CD4-positive, alpha-beta T cell (primary cell): ENCODE results near the gene SLC35E2B. TPM values are rescaled to one million over a fixed set of nuclear protein-coding genes. Genes with fewer than 3 reads are reported as not detected.
A peak's percentile ranks its signal among the peaks of the same experiment; 100 is the strongest.

Experiments
- ATAC-seq: fragments of 200-7000 bp; cut with Tn5 transposase; one replicate; pipeline ENCODE4 v1.10.0; 2022; ENCODE audit warnings: mild to moderate bottlenecking; ENCODE audit not compliant: poor library complexity
- CTCF ChIA-PET: fragments of 350-600 bp; sonication (Branson Sonifier 250); formaldehyde crosslinking; loops from one replicate; lab custom pipeline; 2021; ENCODE audit warnings: antibody characterized with exemption, inconsistent platforms; lab: Charles Lee
- POLR2A ChIA-PET: fragments of 350-600 bp; sonication (Branson Sonifier 250); formaldehyde crosslinking; loops from one replicate; lab custom pipeline; 2021; ENCODE audit warnings: antibody characterized with exemption, inconsistent platforms; lab: Charles Lee
- DNase-seq, 14 experiments: peaks; one replicate each; pipeline ENCODE4 v3.0.0-alpha.2; 2013 to 2020; ENCODE audit warnings: mixed read lengths in 2 of 14
- H3K27ac ChIP-seq, 2 donors: one replicate each; pipeline versions ENCODE4 v1.5.1 to v1.7.0; 2013; ENCODE audit warnings: low read length in 2 of 2, low read depth in 1 of 2, mild to moderate bottlenecking in 1 of 2
- H3K27me3 ChIP-seq, 2 experiments: 1 replicate in 1 of 2; 2 replicates in 1 of 2; pipeline versions ENCODE4 v1.6.1 to v1.7.0; 2013; ENCODE audit warnings: low read length in 2 of 2, control low read depth in 1 of 2, mild to moderate bottlenecking in 1 of 2, moderate library complexity in 1 of 2; ENCODE audit not compliant: insufficient read depth in 2 of 2, control insufficient read depth in 1 of 2
- H3K36me3 ChIP-seq: one replicate; pipeline ENCODE4 v1.6.1; 2013; ENCODE audit warnings: low read length, control low read depth; ENCODE audit not compliant: insufficient read depth
- H3K4me1 ChIP-seq: one replicate; pipeline ENCODE4 v1.6.1; 2013; ENCODE audit warnings: low read length, control low read depth; ENCODE audit not compliant: insufficient read depth
- H3K4me3 ChIP-seq: one replicate; pipeline ENCODE4 v1.5.1; 2013; ENCODE audit warnings: mild to moderate bottlenecking, low read length, moderate library complexity
- H3K9me3 ChIP-seq, 2 experiments: 1 replicate in 1 of 2; 2 replicates in 1 of 2; pipeline versions ENCODE4 v1.6.1 to v1.7.0; 2013; ENCODE audit warnings: low read length in 2 of 2, mild to moderate bottlenecking in 2 of 2, control low read depth in 1 of 2, moderate library complexity in 1 of 2; ENCODE audit not compliant: control insufficient read depth in 1 of 2, insufficient read depth in 1 of 2
- H3K27ac Mint-ChIP-seq: one replicate; pipeline ENCODE4 v1.8.0; 2020; ENCODE audit warnings: mixed read lengths
- H3K27me3 Mint-ChIP-seq: one replicate; pipeline ENCODE4 v1.8.0; 2021; ENCODE audit warnings: mixed read lengths
- H3K36me3 Mint-ChIP-seq: one replicate; pipeline ENCODE4 v1.8.0; 2021; ENCODE audit warnings: low read depth, mixed read lengths
- H3K4me1 Mint-ChIP-seq: one replicate; pipeline ENCODE4 v1.8.0; 2021; ENCODE audit warnings: low read depth, mixed read lengths
- H3K4me3 Mint-ChIP-seq: one replicate; pipeline ENCODE4 v1.8.0; 2020; ENCODE audit warnings: mild to moderate bottlenecking, mixed read lengths
- H3K9me3 Mint-ChIP-seq: one replicate; pipeline ENCODE4 v1.8.0; 2020; ENCODE audit warnings: mixed read lengths
- intact Hi-C, 2 experiments: fragments of 100-400 bp; cut with DNase I in 1 of 2; cut with micrococcal nuclease in 1 of 2; formaldehyde crosslinking; loops; one replicate each; pipeline versions ENCODE4 v1.15.1 to v1.9.0; 2023 to 2025; cut with DNase I, micrococcal nuclease
- total RNA-seq, 174 experiments: library from RNA in 2 of 174; stranded (reverse) in 2 of 174; gene quantifications; one replicate each; pipeline ENCODE4 v1.2.3 and lab custom pipeline; 2021 to 2026
- TF ChIP-seq, protein P1 (sequence below): fragments of 200-600 bp; IDR thresholded peaks from one replicate; pipeline ENCODE4 v1.8.0; 2022; ENCODE audit warnings: antibody characterized with exemption, mild to moderate bottlenecking

Gene SLC35E2B
- total RNA-seq, 2 experiments from 2014 or later: 43.9 to 45.3 TPM

DNA sequence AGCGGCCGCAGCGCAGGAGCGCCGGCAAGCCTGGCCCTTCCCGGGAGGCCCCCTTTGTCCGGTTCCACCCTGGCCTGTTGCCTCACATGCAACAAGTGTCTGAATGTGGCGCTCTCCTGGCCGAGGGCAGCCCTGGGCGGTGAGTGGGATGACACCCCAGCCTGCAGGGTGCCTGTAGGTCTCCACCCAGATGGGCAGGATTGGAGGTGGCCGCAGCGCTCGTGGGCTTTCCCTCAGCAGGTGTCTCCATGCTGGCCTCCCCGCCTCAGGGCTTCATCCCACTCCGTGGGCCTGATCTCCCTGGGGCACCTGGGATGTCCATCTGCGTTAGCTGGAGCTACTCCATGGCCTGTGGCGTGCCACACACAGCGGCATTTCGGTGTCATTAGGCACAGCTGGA, 75.8 kb downstream of the SLC35E2B start:
- Histone ChIP-seq H3K27me3 (no peaks in the 10 kb centered on the region), H3K36me3 (no peaks in the 10 kb centered on the region), H3K27ac (no peak overlapping the region), H3K9me3 (no peaks in the 10 kb centered on the region), H3K4me1 (peaks cover 32% of the 10 kb centered on the region), H3K4me3 (peak overlapping the region; percentile 45)
- ChIA-PET CTCF (no interaction called here), POLR2A (interaction anchor here (4.3 kb wide), 1 partner anchor 13 kb away, joined by 137 read pairs; the partner anchor contains the start of gene MMP23B)
- Mint-ChIP-seq H3K9me3 (no peaks in the 10 kb centered on the region), H3K27me3 (no peaks in the 10 kb centered on the region), H3K4me3 (peak overlapping the region; percentile 92), H3K27ac (peak overlapping the region; percentile 79), H3K36me3 (peaks cover 21% of the 10 kb centered on the region), H3K4me1 (peaks cover 28% of the 10 kb centered on the region)
- intact Hi-C loops: loop anchor here in 1 of 2 experiments (5.0 kb wide), 2 partner anchors 105 to 290 kb away; partner anchors contain the start of gene ATAD3A
- TF ChIP-seq, protein P1, sequence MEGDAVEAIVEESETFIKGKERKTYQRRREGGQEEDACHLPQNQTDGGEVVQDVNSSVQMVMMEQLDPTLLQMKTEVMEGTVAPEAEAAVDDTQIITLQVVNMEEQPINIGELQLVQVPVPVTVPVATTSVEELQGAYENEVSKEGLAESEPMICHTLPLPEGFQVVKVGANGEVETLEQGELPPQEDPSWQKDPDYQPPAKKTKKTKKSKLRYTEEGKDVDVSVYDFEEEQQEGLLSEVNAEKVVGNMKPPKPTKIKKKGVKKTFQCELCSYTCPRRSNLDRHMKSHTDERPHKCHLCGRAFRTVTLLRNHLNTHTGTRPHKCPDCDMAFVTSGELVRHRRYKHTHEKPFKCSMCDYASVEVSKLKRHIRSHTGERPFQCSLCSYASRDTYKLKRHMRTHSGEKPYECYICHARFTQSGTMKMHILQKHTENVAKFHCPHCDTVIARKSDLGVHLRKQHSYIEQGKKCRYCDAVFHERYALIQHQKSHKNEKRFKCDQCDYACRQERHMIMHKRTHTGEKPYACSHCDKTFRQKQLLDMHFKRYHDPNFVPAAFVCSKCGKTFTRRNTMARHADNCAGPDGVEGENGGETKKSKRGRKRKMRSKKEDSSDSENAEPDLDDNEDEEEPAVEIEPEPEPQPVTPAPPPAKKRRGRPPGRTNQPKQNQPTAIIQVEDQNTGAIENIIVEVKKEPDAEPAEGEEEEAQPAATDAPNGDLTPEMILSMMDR: no peak
- ATAC-seq: no peak
- peak in 1 of 14 experiments; percentile 44 for DNase-seq

DNA sequence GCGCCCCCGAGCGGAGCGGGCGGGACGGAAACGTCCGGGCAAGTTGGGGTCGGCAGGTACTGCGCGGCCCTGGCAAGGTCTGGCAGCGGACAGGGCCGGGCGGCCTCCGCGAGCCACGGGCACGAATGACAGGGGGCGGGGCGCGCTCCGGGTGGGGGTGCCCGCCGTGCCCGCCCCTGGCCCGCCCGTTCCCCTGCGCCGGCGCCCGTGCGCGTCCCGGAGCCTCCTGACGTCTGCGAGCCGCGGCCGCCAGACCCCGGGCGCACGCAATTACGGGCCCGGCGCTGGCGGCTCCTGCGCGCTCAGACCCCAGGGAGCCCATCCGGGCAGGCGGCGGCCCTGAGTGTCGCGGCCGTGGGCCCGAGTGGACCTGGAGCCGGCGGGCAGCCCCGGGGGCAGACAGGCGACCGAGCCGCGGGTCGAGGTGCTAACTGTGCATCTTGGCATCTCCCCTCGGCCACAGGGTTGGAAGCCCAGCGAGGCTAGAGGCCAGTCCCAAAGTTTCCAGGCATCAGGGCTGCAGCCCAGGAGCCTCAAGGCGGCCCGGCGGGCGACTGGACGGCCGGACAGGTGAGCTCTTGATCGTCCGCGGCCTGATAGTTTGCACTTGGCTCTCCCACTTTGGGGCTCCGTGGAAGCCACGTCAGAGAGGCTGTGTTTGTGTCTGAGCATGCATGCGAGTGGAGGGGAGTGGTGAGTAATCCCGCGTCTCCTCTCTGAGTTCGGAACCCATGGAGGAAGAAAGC, 76.4 kb downstream of the SLC35E2B start:
- no peaks in the 10 kb centered on the region for H3K36me3 ChIP-seq
- no peaks in the 10 kb centered on the region for H3K9me3 ChIP-seq
- TF ChIP-seq, protein P1: no peak
- ATAC-seq (peak; percentile 7), DNase-seq (peak in 8 of 14 experiments; percentile 32 to 76 (median 52))
- no peaks in the 10 kb centered on the region for H3K27me3 ChIP-seq
- ChIA-PET CTCF (no interaction called here), POLR2A (interaction anchor here (0.6 to 4.3 kb wide), 18 partner anchors 9 to 293 kb away, joined by 3 to 137 read pairs (median 8); partner anchors contain the start of genes ATAD3A, AURKAIP1, CCNL2 and CDK11A)
- peak overlapping the region; percentile 87 for H3K4me3 ChIP-seq
- Mint-ChIP-seq H3K27ac (peak overlapping the region; percentile 79), H3K4me1 (peaks cover 28% of the 10 kb centered on the region), H3K27me3 (no peaks in the 10 kb centered on the region), H3K36me3 (peaks cover 21% of the 10 kb centered on the region), H3K9me3 (no peaks in the 10 kb centered on the region), H3K4me3 (peak overlapping the region; percentile 92)
- peaks cover 32% of the 10 kb centered on the region for H3K4me1 ChIP-seq
- peak overlapping the region in 1 of 2 donors; percentile 99 for H3K27ac ChIP-seq
- intact Hi-C loops: loop anchor here in 1 of 2 experiments (5.0 kb wide), 2 partner anchors 104 to 291 kb away; partner anchors contain the start of gene ATAD3A

DNA sequence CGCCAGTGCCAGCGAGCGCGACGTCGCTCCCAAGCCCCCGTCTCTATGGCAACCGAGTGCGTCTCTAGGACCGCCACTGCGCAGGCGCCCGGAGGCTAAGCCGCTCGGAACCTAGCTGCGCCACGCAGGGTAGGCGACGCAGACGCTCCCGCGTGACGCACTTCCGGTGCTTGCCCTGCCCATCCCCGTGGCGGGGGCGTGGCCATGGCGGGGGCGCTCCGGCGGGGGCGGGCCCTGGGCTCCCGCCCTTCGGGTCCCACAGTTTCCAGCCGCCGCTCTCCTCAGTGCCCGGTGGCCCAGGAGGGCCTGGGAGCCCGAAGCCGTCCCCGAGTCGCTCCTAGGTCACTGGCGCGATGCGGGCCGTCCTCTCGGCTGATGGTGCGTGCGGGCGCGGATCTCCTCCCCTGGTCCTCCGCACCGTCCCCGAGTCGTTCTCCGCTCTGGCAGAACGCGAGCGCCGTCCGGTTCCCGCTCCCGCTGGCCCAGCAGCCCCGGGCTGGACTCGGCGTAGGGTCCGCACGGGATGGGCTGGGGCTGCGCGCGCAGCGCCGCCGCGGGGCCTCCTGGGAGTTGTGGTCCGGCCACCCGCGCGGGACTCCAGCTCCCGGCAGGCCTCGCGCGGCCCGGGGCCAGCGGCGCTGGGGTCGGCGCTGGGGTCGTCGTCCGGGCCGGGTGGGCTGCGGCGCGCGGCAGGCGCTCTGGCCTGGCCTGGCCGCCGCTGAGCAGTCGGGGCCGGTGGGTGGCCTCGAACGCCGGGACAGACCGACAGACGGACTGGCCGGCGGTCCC, 77.1 kb downstream of the SLC35E2B start, which contains the start of gene MIB2:
TSS of gene MIB2 (plus strand) at position 245 of the 789 bp plus-strand sequence. CDS start 7,953 bp downstream, outside the sequence.
- H3K4me1 ChIP-seq: peaks cover 32% of the 10 kb centered on the region
- intact Hi-C loops: loop anchor here (1.0 to 5.0 kb wide), 5 partner anchors 15 to 292 kb away; partner anchors contain the start of genes ATAD3A (in 1 of the 2), CDK11B (in 1 of the 2) and SSU72 (in 1 of the 2)
- ChIA-PET POLR2A (interaction anchor here (0.6 to 4.3 kb wide), 21 partner anchors 9 to 294 kb away, joined by 3 to 137 read pairs (median 7); partner anchors contain the start of genes ATAD3A, AURKAIP1, CCNL2 and CDK11A), CTCF (interaction anchor here (1.3 kb wide), 1 partner anchor 15 kb away, joined by 4 read pairs; no protein-coding TSS in a partner anchor)
- H3K27me3 Mint-ChIP-seq: no peaks in the 10 kb centered on the region
- no peaks in the 10 kb centered on the region for H3K36me3 ChIP-seq
- peak; percentile 76 for ATAC-seq
- H3K4me3 Mint-ChIP-seq: peak within 1 kb of the TSS; percentile 97
- peaks cover 28% of the 10 kb centered on the region for H3K4me1 Mint-ChIP-seq
- TF ChIP-seq, protein P1: no peak
- H3K27ac Mint-ChIP-seq: peak within 1 kb of the TSS; percentile 100
- H3K9me3 ChIP-seq: no peaks in the 10 kb centered on the region
- DNase-seq: peak; percentile 94 to 100 (median 98)
- H3K9me3 Mint-ChIP-seq: no peaks in the 10 kb centered on the region
- peak within 1 kb of the TSS; percentile 87 for H3K4me3 ChIP-seq
- peak within 1 kb of the TSS; percentile 99 to 100 for H3K27ac ChIP-seq
- no peaks in the 10 kb centered on the region for H3K27me3 ChIP-seq
- H3K36me3 Mint-ChIP-seq: peaks cover 21% of the 10 kb centered on the region
